Activated CD4-positive, alpha-beta T cell treated with anti-CD3 and anti-CD28 coated beads, Interleukin-2, amount 50 U/mL, for 48 hours (primary cell): ENCODE results near the gene PDE3B.
"Not testable (repeated sequence)": the region's sequence is repeated elsewhere in the genome, so short reads cannot be mapped to it uniquely, and the experiment has no call there.

Source experiments
- DNase-seq, 2 experiments: peaks; one replicate each; pipeline ENCODE4 v3.0.0-alpha.2; 2020

Gene PDE3B

GRCh38 chr11:14750911-14751310 lies 107.3 kb downstream of the PDE3B start:
- DNase-seq = no peak

GRCh38 chr11:14751975-14752407 lies 108.4 kb downstream of the PDE3B start:
- no peak for DNase-seq

- DNase-seq = no peak
These were observed 111.5 kb downstream of the PDE3B start for GRCh38 chr11:14755140-14755539.

GRCh38 chr11:14756349-14756748 lies 112.7 kb downstream of the PDE3B start:
- DNase-seq = no peak

- DNase-seq = not testable (repeated sequence)
These were observed 115.9 kb downstream of the PDE3B start for GRCh38 chr11:14759300-14760012.

GRCh38 chr11:14764179-14764578 lies 120.6 kb downstream of the PDE3B start:
- DNase-seq = no peak

- DNase-seq = no peak
These were observed 121.2 kb downstream of the PDE3B start for GRCh38 chr11:14764579-14765527.

- no peak for DNase-seq
These were observed 123.0 kb downstream of the PDE3B start for GRCh38 chr11:14766585-14766984.

GRCh38 chr11:14768526-14769188 lies 125.1 kb downstream of the PDE3B start:
- DNase-seq = no peak

- no peak for DNase-seq
These were observed 130.2 kb downstream of the PDE3B start for GRCh38 chr11:14773755-14774154.

- no peak for DNase-seq
These were observed 131.1 kb downstream of the PDE3B start for GRCh38 chr11:14774721-14775120.

- no peak for DNase-seq
These were observed 132.3 kb downstream of the PDE3B start for GRCh38 chr11:14775897-14776296.

GRCh38 chr11:14778460-14778859 lies 134.9 kb downstream of the PDE3B start:
- not testable (repeated sequence) for DNase-seq

- no peak for DNase-seq
These were observed 140.2 kb downstream of the PDE3B start for GRCh38 chr11:14783788-14784187.

- DNase-seq = no peak
These were observed 140.6 kb downstream of the PDE3B start for GRCh38 chr11:14784230-14784629.

GRCh38 chr11:14789879-14790484 lies 146.4 kb downstream of the PDE3B start:
- DNase-seq = no peak

- no peak for DNase-seq
These were observed 149.9 kb downstream of the PDE3B start for GRCh38 chr11:14793546-14793945.

- DNase-seq = not testable (repeated sequence)
These were observed 152.4 kb downstream of the PDE3B start for GRCh38 chr11:14796028-14796427.

GRCh38 chr11:14803846-14804245 lies 160.2 kb downstream of the PDE3B start:
- DNase-seq = no peak

GRCh38 chr11:14809466-14809865 lies 165.9 kb downstream of the PDE3B start:
- DNase-seq = no peak

GRCh38 chr11:14812757-14813156 lies 169.2 kb downstream of the PDE3B start:
- no peak for DNase-seq

GRCh38 chr11:14813516-14813915 lies 169.9 kb downstream of the PDE3B start:
- DNase-seq = no peak

- DNase-seq = no peak
These were observed 175.2 kb downstream of the PDE3B start for GRCh38 chr11:14818779-14819178.
